Mucosa of descending colon (tissue), 3 donors: ENCODE results near the gene XCL1. TPM values are rescaled to one million over a fixed set of nuclear protein-coding genes. Genes with fewer than 3 reads are reported as not detected.
"Not testable (repeated sequence)": the region's sequence is repeated elsewhere in the genome, so short reads cannot be mapped to it uniquely, and the experiment has no call there.

ENCODE experiments used
- ATAC-seq: fragments of 200-7000 bp; cut with Tn5 transposase; one replicate; pipeline ENCODE4 v1.9.1; 2020; ENCODE audit warnings: mild to moderate bottlenecking, moderate library complexity
- DNase-seq, 3 donors: peaks; one replicate each; pipeline ENCODE4 v3.0.0-alpha.2; 2020
- H3K36me3 ChIP-seq: fragments of 200-600 bp; one replicate; pipeline ENCODE4 v1.8.0; 2021; ENCODE audit warnings: low read depth, mild to moderate bottlenecking
- H3K4me1 ChIP-seq: fragments of 200-600 bp; one replicate; pipeline ENCODE4 v1.8.0; 2021; ENCODE audit warnings: low read depth, mild to moderate bottlenecking
- H3K4me3 ChIP-seq: fragments of 200-600 bp; one replicate; pipeline ENCODE4 v1.8.0; 2021; ENCODE audit warnings: mild to moderate bottlenecking
- H3K9me3 ChIP-seq: fragments of 200-600 bp; one replicate; pipeline ENCODE4 v1.8.0; 2021; ENCODE audit warnings: mild to moderate bottlenecking
- CTCF ChIP-seq: fragments of 200-600 bp; IDR thresholded peaks from one replicate; pipeline ENCODE4 v1.8.0; 2022; ENCODE audit warnings: antibody characterized with exemption, mild to moderate bottlenecking
- intact Hi-C, 2 donors: fragments of 100-400 bp; cut with DNase I in 1 of 2; cut with micrococcal nuclease in 1 of 2; formaldehyde crosslinking; loops; one replicate each; pipeline versions ENCODE4 v1.11.0 to v1.11.1; 2022; cut with DNase I, micrococcal nuclease
- long read RNA-seq, 2 donors: library from polyadenylated mRNA; unstranded; transcript quantifications; one replicate each; pipeline ENCODE4 v2.0.0, GENCODE V29; 2019 to 2021
- total RNA-seq, 3 donors: library from RNA; stranded (reverse); fragmentation: NEBNext Ultra II Directional in 2 of 3; extraction: Animal tissue kit (Norgen Biotek cat#: 25700) in 2 of 3; gene quantifications; one replicate each; pipeline versions ENCODE4 v1.2.1 to v1.2.4, GENCODE V29; 2021 to 2023
- donor health status: DM: no; HTN: no; CAD: no; lungs with moderate emphysema.
- donor health status: DM: no; HTN: no; CAD: no.
- donor health status: DM: no; HTN: yes; CAD: no.

The XCL1 gene, protein sequence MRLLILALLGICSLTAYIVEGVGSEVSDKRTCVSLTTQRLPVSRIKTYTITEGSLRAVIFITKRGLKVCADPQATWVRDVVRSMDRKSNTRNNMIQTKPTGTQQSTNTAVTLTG
- total RNA-seq, result 1 to 10 TPM in 1 of 3 donors, under 1 TPM in 1, not detected in 1; 0.22 to 1.1 TPM
- long read RNA-seq, donor 1, result 0 reads
- long read RNA-seq, donor 2, result 0 reads

- not testable (repeated sequence) for H3K4me3 ChIP-seq, H3K9me3 ChIP-seq, DNase-seq, H3K36me3 ChIP-seq, H3K4me1 ChIP-seq
- intact Hi-C loops, result loop anchor here in 1 of 2 donors (10.0 kb wide), 1 partner anchor 231 kb away; no protein-coding TSS in a partner anchor
- ATAC-seq, result peak; percentile 36
Observed at GRCh38 chr1:168576245-168576688, at the start of gene XCL1. XCL1 (plus strand) TSS chr1:168576605; CDS start chr1:168576638, 33 bp downstream.

GRCh38 chr1:168529518-168529917, 46.9 kb upstream of the XCL1 start:
- no peak overlapping the region for H3K4me3 ChIP-seq
- H3K9me3 ChIP-seq, result no peaks in the 10 kb centered on the region
- no peak for ATAC-seq
- no peak for DNase-seq
- no peak for TF ChIP-seq CTCF
- H3K36me3 ChIP-seq, result no peaks in the 10 kb centered on the region
- intact Hi-C loops, result no loop called here
- H3K4me1 ChIP-seq, result no peaks in the 10 kb centered on the region

GRCh38 chr1:168531615-168532345, 44.6 kb upstream of the XCL1 start:
- ATAC-seq, result peak; percentile 49
- Histone ChIP-seq H3K4me1 (no peaks in the 10 kb centered on the region), H3K36me3 (no peaks in the 10 kb centered on the region), H3K4me3 (no peak overlapping the region), H3K9me3 (no peaks in the 10 kb centered on the region)
- intact Hi-C loops, result no loop called here
- DNase-seq, result no peak
- TF ChIP-seq CTCF, result no peak

- no peaks in the 10 kb centered on the region for H3K9me3 ChIP-seq
- H3K4me3 ChIP-seq, result no peak overlapping the region
- no peak for TF ChIP-seq CTCF
- intact Hi-C loops, result no loop called here
- DNase-seq (peak in 1 of 3 donors; percentile 19), ATAC-seq (peak; percentile 75)
- H3K36me3 ChIP-seq, result no peaks in the 10 kb centered on the region
- H3K4me1 ChIP-seq, result no peaks in the 10 kb centered on the region
Observed at GRCh38 chr1:168535536-168535935, 40.9 kb upstream of the XCL1 start.

- DNase-seq, ATAC-seq, H3K4me1 ChIP-seq, H3K4me3 ChIP-seq, H3K36me3 ChIP-seq, intact Hi-C loops, H3K9me3 ChIP-seq: not testable (repeated sequence)
Observed at GRCh38 chr1:168540798-168541197, 35.6 kb upstream of the XCL1 start.

DNA sequence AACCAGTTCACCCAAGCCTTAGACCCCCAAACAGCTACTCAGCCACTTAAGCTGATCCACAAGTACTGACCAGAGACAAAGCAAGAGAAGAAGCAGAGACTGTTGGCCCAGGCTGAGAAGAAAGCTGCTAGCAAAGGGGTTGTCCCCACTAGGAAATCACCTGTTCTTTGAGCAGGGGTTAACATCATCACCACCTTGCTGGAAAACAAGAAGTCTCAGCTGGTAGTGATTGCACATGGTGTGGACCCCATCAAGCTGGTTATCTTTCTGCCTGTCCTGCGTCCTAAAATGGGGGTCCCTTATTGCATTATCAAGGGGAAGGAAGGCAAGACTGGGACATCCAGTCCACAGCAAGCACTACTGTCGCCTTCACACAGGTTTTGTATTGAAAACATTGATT, 33.4 kb upstream of the XCL1 start:
- intact Hi-C loops, H3K4me1 ChIP-seq, DNase-seq, H3K4me3 ChIP-seq, H3K9me3 ChIP-seq, ATAC-seq, H3K36me3 ChIP-seq: not testable (repeated sequence)

GRCh38 chr1:168543840-168544498, 32.4 kb upstream of the XCL1 start, which contains the start of gene XCL2:
XCL2 (minus strand) TSS chr1:168543997; CDS start chr1:168543964, 33 bp downstream.
- H3K4me1 ChIP-seq, H3K36me3 ChIP-seq, H3K4me3 ChIP-seq, H3K9me3 ChIP-seq, intact Hi-C loops, DNase-seq: not testable (repeated sequence)
- ATAC-seq, result peak; percentile 23

DNA sequence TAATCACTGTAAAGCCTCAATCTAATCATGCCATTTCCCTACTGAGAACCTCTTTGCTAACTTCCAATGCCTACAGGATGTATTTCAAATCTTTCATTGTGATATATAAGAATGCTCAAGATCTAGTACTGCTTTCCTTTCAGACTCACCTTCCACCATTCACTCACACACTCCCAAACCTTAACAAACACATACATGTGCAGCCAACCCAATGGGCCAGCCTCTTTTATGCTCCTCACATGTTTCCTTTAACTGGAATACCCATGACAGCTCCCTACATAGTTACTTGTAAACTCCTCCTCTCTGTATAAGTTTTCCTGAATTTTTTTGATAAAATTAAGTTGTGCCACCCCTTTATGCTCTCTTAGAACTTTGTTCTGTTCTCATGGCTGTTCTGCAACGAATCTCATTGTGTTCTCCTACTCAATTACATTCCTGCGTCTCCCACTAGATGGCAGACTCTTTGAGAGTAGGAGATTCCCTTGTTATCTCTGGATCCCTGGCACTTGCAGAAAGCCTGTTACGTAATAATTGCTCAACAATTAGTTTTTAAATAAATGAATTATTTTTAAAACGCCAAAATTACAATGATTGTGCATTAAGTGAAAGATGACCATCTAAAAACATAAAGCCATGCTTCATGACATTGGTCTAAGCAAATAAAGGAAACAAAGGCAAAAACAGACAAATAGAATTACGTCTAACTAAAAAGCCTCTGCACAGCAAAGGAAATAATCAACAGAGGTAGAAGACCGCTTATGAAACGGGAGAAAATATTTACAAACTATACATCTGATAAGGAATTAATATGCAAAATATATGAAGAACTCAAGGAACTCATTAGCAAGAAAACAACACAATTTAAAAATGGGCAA, 30.5 kb upstream of the XCL1 start:
- H3K36me3 ChIP-seq, H3K9me3 ChIP-seq, intact Hi-C loops, H3K4me1 ChIP-seq, H3K4me3 ChIP-seq: not testable (repeated sequence)
- DNase-seq, result peak in 1 of 3 donors; percentile 67
- peak; percentile 78 for ATAC-seq

DNA sequence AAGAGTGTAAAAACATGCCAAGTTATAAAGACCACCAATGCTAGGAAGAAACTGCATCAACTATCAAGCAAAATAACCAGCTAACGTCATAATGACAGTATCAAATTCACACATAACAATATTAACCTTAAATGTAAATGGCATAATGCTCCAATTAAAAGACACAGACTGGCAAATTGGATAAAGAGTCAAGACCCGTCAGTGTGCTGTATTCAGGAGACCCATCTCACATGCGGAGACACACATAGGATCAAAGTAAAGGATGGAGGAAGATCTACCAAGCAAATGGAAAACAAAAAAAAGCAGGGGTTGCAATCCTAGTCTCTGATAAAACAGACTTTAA, 29.9 kb upstream of the XCL1 start:
- not testable (repeated sequence) for ATAC-seq

More for the DNA sequence above, 29.9 kb upstream of the XCL1 start:
- H3K4me3 ChIP-seq, H3K9me3 ChIP-seq, intact Hi-C loops, DNase-seq, H3K4me1 ChIP-seq, H3K36me3 ChIP-seq: not testable (repeated sequence)
